ENCODE results near the gene DEPDC5. TPM values are rescaled to one million over a fixed set of nuclear protein-coding genes. Genes with fewer than 3 reads are reported as not detected.

DEPDC5 gene
- total and polyA plus RNA-seq, 10 of the 15 experiments (the other 5 are each of a cell fraction or from before 2014, with no cell fraction given): 3.0 to 38.9 (median 22.8) TPM

DNA sequence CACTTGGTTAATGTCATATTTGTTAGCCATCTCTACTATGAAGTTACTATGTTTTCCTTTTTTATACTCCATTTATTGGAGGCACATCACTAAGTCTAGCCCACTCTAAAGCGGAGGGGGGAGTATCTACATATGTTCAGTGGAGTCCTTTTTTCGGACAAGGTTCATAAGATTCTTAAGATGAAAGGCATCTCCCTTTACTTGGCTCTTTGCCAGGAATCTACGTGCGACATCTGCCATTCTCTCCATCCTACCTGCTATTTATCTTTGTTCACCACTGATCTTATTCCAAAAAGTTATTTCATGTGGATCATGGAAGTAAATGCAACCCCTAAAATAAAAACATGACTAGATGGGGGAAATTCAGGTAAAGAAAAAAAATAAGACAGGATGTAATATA lies 113.1 kb downstream of the DEPDC5 start (continued):
- TF ChIP-seq, protein P1, sequence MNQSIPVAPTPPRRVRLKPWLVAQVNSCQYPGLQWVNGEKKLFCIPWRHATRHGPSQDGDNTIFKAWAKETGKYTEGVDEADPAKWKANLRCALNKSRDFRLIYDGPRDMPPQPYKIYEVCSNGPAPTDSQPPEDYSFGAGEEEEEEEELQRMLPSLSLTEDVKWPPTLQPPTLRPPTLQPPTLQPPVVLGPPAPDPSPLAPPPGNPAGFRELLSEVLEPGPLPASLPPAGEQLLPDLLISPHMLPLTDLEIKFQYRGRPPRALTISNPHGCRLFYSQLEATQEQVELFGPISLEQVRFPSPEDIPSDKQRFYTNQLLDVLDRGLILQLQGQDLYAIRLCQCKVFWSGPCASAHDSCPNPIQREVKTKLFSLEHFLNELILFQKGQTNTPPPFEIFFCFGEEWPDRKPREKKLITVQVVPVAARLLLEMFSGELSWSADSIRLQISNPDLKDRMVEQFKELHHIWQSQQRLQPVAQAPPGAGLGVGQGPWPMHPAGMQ (IDR thresholded peaks at IDR 0.05; ENCODE audit: borderline replicate concordance): no peak
- no peak for TF ChIP-seq RAD51 (IDR thresholded peaks at IDR 0.05)
- no peak for TF ChIP-seq NR2C1 (IDR thresholded peaks at IDR 0.05)
- TF ChIP-seq POLR2AphosphoS5 (IDR thresholded peaks at IDR 0.05; ENCODE audit: low read length): no peak
- TF ChIP-seq EED (IDR thresholded peaks at IDR 0.05; ENCODE audit: low read depth): no peak

DNA sequence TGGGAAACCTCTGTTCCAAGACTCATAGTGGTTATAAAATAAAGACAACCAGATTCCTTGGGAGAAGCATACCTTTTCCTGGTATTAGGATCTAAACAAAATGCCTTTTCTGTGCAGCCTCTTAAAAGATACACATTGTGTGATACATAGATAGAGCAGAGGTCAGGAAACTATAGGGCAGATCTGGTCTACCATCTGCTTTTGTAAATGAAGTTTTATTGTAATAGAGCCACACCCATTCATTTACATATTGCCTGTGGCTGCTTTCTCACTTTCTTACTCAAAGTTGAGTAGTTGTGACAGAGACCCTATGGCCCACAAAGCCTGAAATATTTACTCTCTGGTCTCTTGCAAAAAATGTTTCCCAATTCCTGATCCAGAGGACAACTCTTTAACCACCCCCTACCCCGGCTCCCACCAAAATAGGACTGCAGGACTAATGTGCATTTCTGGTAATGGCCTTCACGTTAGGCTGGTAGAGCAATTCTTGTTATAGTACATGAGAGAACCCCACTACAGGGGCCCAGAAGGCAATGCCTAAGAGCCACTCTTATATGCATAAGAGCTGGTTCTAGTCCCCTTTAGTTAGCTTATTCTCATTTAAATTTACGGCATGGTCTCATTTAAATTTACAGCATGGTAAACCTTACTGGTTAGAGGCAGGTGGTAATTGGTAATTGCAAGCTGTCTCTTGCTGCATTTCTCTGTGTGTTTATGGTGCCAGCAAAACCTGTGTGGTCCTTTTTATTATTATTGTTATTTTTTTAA lies 113.8 kb downstream of the DEPDC5 start:
- FAIRE-seq: no peak
- ChIA-PET POLR2A (interaction anchor here (0.6 kb wide), 1 partner anchor 495 kb away, joined by 4 read pairs; no protein-coding TSS in a partner anchor), RAD21 (ENCODE audit: unreplicated experiment) (no interaction called here), SMC1A (ENCODE audit: uncharacterized antibody, unreplicated experiment) (interaction anchor here (1.3 kb wide), 1 partner anchor 86 kb away, joined by 4 read pairs; no protein-coding TSS in a partner anchor), CTCF (interaction anchor here (0.8 kb wide), 1 partner anchor 28 kb away, joined by 3 read pairs; no protein-coding TSS in a partner anchor)
- in situ Hi-C loops (cut with MboI): no loop called here
- Histone ChIP-seq H2AFZ (ENCODE audit: control insufficient read depth, low read depth, low read length) (no peak overlapping the region), H3K27ac (ENCODE audit: control insufficient read depth, insufficient read depth) (no peak overlapping the region), H3K9ac (ENCODE audit: control insufficient read depth, insufficient read depth, low read length) (no peak overlapping the region), H3K27me3 (replicated peaks in 1 of 2; ENCODE audit: control insufficient read depth in 2 of 2, insufficient read depth in 2 of 2, low read length in 1 of 2) (no peaks in the 10 kb centered on the region), H3K36me3 (ENCODE audit: control insufficient read depth in 2 of 2, insufficient read depth in 2 of 2, low read length in 1 of 2) (peaks cover 1 to 15% of the 10 kb centered on the region in 2 experiments; a peak in 3 of 4 replicates), H3K79me2 (ENCODE audit: control insufficient read depth, insufficient read depth, low read length) (no peaks in the 10 kb centered on the region), H3K4me2 (ENCODE audit: control insufficient read depth, insufficient read depth) (no peak overlapping the region), H3K4me1 (ENCODE audit: control insufficient read depth, insufficient read depth, low read length) (no peaks in the 10 kb centered on the region; the same call in 1 of the 2 replicates), H4K20me1 (ENCODE audit: control insufficient read depth, insufficient read depth) (no peaks in the 10 kb centered on the region), H3K9me3 (replicated peaks; ENCODE audit: control insufficient read depth, insufficient read depth, low read length) (no peaks in the 10 kb centered on the region), H3K4me3 (no peak overlapping the region)
- DNase-seq (ENCODE audit: low read depth, low spot score): no peak
- no peak for ATAC-seq
- intact Hi-C loops (cut with micrococcal nuclease; ENCODE audit: unreplicated experiment): no loop called here
- WGBS (ENCODE audit: insufficient coverage, insufficient replicate concordance, low lambda C conversion rate, missing lambda C conversion rate): 98% methylated on average over 3 of the region's 3 CpGs
- TF ChIP-seq YBX1 (IDR thresholded peaks at IDR 0.05): no peak
- no peak for TF ChIP-seq EP300 (IDR thresholded peaks at IDR 0.05; ENCODE audit: borderline replicate concordance in 1 of 2, control insufficient read depth in 1 of 2, low read depth in 2 of 2, low read length in 2 of 2)
- no peak for TF ChIP-seq IRF4 (IDR thresholded peaks at IDR 0.05; ENCODE audit: low read depth, low read length)
- TF ChIP-seq, protein P2, sequence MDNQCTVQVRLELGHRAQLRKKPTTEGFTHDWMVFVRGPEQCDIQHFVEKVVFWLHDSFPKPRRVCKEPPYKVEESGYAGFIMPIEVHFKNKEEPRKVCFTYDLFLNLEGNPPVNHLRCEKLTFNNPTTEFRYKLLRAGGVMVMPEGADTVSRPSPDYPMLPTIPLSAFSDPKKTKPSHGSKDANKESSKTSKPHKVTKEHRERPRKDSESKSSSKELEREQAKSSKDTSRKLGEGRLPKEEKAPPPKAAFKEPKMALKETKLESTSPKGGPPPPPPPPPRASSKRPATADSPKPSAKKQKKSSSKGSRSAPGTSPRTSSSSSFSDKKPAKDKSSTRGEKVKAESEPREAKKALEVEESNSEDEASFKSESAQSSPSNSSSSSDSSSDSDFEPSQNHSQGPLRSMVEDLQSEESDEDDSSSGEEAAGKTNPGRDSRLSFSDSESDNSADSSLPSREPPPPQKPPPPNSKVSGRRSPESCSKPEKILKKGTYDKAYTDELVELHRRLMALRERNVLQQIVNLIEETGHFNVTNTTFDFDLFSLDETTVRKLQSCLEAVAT (IDR thresholded peaks at IDR 0.05): no peak
- no peak for TF ChIP-seq CREB1 (IDR thresholded peaks at IDR 0.05; ENCODE audit: low read depth)
- BruUV-seq (replicated peaks): no TSS peak
